Stimulated activated CD4-positive, alpha-beta T cell treated with anti-CD3 and anti-CD28 coated beads, Interleukin-12 subunit alpha, Interleukin-12 subunit beta, amount 100 ng/mL, for 48 hours (primary cell): Measurements from ENCODE around the gene SYK.
"Not testable (repeated sequence)": the region's sequence is repeated elsewhere in the genome, so short reads cannot be mapped to it uniquely, and the experiment has no call there.

ENCODE experiments used
- DNase-seq, 3 donors: peaks; one replicate each; pipeline ENCODE4 v3.0.0-alpha.2; 2020; ENCODE audit warnings: low read depth in 2 of 3, low spot score in 1 of 3

The SYK gene

DNA sequence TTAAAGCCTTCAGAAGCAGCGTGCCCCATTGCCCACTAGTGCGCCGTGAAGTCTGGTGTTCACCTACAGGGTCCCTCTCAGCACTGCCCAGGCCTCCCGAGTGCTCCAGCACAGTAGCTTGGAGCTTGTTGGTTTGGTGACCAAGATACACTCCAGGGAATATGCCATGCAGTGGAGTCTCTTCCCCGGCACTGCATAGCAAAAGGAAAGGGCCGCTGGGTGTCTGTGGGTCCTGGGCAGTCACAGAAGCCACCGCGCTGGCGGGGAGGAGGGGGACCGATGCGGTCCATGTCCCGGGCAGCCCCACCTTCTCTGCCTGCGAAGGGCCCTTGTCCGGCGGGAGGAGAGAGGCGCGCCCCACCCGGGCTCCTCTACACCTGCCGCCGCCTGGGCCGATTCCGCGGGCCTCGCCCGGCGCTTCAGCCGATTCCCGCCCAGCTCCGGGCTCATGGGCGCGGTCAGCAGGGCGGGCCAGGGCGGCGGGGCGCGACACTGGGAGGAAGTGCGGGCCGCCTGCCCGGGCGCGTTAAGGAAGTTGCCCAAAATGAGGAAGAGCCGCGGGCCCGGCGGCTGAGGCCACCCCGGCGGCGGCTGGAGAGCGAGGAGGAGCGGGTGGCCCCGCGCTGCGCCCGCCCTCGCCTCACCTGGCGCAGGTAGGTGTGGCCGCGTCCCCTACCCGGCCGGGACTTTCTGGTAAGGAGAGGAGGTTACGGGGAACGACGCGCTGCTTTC, at the start of gene SYK:
Gene SYK (plus strand): TSS at position 579 of the 732 bp plus-strand sequence. CDS start 42,080 bp downstream, outside the sequence.
- DNase-seq, result no peak

DNA sequence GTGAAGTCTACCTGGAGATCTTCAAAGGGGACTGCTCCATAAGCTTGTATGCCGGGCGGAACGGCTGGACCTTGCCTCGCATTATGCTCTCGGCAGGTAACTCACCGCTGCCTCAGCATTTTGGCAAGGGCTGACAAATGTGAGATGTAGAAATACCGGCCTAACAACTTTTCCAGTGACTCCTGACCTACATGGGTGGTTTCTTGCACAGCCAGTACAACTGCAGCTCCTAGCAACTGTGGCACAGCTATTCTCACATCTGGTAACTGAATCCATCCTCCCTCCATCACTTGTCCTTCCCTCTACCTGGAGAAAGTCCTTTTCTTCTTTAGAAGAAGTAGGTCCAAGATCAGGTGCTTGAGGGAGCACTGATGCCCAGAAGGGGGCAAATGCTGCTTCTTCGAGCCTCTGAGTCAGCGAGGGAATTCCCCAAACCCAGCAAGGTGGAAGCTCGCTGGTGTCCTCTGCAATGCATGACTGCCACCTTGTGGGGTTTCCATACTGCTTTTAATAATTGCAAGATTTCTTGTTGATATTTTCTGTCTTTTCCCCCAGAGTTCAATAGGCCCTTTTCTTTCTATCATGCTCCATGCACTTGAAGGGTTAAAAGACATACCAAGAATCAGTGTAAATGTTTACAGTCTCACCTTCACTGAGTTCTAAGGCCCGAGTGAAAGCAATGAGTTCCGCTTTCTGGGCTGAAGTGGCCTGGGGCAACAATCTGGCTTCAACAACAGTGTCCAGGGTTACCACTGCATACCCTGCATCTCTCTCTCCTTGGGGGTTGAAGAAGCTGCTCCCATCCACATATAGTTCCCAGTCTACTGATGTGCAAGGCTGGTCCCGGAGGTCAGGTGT, 45.9 kb upstream of the SYK start:
- DNase-seq, result peak; percentile 41 to 58 (median 54)

DNA sequence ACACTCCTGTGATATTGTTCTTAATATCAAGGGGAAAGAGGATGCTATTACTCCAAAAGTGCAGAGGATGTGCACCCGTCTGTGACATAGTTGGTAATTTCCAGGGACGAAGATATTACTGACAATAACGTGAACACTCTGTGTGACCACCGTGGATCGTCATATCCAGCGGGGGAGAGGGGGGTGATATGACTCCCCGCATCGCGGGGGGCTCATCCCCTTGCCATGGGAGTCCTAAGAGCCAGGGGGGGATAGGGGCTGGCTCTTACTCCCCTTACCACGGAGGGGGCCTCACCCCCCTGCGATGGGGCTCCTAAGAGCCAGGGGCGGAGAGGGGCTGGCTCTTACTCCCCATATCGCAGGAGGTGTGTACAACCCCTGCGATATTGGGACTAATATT, 41.0 kb upstream of the SYK start:
- DNase-seq, result not testable (repeated sequence)

DNA sequence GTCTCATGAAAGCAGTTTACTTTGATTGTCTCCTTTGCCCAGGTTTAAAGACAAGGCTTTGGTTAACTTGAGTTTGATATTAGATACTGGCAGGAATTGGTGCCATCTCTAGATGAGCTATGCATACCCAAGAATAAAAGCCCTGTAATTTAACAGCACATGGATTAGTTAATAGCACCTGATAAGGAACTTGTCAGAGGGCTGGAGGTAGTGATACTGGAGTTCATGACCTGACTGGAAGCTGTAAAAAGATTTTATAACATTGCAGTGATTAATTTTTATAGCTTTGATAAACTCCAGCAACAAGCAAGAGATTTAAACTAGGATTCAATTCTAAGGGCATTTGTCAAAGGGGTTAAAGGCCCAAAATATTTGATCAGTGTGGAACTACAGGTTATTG, 34.9 kb upstream of the SYK start:
- no peak for DNase-seq

DNA sequence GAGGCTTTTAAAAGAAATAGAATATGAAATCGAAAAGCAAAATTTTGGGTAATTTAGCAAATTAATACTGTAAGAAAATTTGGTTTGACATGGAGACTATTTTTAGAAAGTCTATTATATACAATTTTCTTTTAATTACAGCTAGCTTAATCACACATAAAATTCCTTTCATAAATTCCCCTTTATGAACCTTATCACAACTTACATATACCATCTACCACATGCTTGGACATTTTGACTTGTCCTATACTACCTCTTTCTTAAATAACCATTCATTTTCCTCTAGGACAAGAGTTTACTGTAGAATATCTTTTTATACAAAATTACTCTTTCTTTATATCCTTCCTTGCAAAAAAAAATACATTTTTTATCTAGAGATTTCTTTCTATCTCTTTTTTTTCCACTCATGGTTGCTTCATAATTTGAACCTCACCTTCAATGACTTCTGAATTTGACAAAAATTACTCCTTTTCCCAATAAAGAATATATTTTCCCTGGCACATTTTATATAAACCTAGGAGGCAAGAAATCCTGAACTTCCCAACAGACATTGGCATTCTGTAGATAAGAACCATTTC, 34.0 kb upstream of the SYK start:
- DNase-seq, result no peak

DNA sequence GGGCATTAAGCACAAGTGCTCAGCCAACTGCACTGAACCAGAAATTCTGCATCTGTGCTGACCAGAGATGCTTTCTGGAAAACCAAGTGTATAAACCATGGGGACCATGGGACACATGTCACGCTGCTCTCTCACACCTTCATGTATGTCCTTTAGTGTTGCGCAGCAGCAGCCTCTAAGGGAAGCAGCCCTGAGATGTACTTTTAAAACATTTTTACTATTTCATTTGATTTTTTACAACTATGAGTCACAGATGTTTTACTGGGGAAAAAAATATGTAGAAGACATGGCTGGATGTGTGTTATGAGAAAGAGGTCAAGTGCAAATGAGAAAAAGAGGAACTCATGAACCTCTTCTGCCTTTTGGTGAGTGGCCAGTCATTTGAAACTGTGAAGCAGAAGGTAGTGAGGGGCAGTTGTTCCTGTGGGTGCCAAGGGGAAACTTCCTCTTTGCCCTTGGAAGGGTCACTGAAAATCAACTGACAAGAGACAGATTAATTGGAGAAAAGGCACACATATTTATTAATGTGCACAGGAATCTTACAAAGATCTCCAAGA, 31.4 kb upstream of the SYK start:
- no peak for DNase-seq

DNA sequence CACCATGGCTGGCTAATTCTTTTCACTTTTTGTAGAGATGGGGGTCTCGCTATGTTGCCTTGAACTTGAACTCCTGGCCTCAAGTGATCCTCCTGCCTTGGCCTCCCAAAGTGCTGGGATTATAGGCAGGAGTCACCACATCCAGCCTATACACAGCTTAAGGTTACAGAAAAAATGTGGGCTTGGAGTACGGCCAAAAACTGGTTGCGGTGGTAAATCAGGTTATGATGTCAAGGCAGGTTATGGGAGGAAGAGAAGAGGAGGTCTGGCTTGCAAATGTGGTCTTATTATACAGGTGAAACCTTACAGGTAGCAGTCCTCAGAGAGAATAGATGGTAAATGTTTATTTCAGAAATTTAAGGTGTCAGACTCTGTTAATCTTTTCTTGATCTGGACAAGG, 30.7 kb upstream of the SYK start:
- no peak for DNase-seq

DNA sequence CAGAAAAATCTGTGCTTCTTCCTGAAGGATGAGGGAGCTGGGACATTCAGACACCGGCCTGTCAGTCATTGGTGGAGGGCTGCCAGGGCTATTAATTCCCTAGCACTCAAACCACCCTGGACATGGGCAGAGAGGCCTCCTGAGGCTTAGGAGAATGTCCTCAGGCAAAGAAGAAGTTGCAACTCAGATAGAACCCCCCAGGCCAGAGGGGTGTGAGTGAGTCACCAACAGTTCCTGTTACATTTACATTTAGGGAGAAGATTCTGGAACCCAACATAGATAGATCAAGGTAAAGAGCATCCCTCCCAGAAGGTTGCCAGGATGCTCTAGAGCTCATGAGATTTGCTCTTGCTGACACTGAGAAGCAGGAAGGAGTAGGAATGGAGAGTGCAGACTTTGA, 29.2 kb upstream of the SYK start:
- no peak for DNase-seq

DNA sequence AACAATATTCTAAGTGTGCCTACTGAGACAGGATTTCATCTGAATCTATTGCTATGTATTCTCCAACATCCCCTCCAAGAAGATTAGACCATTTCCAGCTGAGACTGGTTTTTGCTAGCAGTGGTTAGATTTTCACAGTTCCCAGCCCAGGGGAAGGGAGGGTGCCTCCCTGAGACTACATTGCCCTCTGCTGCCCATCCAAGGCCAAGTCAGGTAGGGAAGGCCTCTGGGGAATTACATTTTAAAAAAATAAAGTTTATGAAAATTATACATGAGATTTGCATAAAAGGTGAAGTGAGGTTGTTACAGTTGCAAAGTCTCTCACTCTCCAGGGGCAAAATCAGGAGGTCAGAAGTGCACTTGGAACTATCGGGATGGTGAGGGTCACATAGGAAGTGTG, 28.0 kb upstream of the SYK start:
- no peak for DNase-seq

DNA sequence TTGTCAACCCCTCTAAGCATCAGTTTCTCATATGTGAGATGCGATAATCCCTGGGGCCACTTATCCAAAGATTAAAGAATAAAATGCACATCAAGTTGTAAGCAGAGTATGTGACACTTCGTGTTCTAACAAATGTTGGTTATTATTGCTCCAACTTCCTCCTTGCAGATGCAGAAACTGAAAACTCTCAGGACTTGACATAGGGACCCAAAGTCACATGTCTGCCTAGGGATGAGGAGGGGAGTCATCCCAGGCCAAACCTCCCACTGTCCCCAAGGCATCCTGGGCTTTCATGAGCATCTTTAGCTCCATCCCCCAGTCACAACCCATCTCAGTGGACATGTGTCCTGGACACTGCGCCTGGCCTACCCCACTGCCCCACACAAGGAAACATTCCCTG, 27.5 kb upstream of the SYK start:
- DNase-seq, result no peak

DNA sequence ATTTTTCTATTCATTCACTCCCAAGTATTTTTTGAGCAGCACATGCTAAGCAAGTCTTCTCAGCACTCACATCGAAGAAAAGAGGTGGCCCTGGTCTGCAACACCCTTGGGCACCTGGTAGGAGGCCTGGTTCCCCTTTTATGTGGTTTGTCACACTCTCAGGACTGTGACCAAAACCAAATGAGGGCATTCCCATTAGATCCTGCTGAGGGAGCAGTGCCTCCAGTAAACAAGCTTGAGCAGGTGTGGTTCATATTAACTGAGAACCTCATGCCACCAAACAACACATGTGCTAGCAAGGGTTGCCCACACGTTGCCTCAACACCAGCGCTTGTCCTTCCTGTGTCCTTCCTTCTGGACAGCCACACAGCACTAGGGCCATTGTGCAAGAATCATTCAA, 26.9 kb upstream of the SYK start:
- DNase-seq, result no peak

DNA sequence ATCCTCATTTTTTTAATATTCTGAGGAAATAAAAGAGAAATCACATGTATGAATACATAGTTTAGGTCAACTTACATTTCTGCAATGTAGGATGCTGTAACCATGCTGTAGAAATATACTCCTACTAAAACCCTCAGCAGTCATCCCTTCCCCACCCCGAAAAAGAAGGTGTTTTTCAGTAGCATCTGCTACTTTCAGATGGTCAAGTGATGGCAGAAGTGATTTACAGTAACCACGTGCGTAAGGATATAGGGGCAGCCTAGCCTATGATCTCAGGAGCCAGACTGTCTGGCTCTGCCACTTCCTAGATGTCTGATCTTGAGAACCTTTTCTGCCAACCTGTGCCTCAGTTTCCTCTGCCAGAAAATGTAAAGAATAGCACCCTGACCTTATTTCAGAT, 26.0 kb upstream of the SYK start:
- no peak for DNase-seq

DNA sequence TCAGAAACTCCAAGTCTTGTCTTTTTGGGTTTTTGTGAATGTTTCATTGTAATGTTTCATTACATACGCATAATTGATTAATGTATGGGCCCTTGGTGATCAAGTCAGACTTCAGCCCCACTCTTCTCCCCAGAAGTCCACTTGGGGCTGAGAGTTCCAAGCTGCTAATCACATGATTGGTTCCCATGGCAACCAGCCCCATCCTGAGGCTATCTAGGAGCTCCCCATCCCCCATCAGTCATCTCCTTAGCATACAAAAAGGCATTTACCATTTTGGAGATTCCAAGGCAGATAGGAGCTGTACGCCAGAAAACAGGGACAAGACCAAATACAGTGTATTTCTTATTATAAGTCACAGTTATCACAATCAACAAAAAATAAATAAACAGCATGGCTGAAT, 22.9 kb upstream of the SYK start:
- no peak for DNase-seq

DNA sequence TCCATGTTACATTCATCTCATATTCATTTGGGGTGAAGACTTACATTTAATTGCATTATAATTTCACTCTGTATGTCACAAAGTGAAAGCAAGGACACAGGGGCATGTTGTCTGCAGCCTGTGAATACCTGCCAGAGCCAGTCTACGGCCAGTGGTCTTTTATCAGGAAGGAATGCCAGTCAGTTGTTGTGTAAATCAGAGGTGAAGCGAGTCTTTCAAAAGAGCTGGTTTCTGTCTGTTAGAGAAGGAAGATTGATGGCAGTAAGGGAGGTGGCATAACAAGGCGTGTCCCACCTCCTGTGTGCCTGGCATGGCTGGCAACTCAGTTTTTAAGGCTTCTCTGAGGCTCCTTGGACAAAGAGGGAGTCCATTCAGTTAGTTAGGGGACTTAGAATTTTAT, 18.1 kb upstream of the SYK start:
- DNase-seq, result no peak

DNA sequence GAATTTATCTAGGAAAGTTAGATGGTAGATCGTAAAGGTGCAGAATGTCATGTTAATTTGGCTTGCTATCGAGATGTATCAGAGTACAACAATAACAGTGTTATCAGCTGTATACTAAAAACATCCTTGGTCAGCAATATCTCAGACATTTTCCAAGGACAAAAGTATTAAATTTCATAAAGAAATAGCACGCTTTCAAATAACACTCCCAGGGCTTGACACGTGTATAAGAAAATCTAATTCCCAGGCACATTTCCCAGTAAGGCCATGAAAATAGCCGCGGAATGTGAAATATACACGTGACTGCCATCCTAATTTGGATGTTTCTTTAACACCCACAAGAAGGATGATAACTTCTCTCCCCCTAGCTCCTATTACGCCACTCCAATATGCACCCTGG, 17.7 kb upstream of the SYK start:
- no peak for DNase-seq

DNA sequence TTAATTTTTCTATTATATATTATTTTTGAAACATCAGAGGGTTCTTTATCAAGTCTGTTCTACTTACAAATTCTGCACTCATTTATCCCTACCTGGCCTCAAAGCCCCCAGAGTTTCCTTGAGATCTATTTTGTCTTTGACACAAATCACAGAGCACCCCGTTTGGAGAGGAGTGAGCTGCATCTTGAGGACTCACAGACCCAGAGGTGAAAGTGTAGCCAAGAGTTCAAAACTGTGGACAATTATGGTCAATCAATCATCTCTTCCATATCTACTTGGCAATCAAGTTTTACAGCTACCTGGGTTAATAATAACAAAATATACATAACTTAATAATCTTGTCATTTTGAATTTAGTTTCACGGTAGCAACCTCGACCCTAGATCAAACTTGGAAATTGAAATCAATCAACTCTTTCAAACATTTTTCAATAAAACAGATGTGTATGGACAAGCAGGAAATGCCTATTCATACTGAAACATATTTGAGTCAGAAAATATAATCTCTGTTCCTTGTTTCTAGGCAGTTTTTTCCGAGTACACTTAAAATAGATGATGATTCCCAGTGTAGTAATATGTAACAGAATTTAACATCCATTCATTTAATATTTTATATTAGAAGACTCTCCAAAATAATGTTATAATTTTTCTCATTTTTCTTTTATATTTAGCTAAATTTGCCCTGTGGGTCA, 13.7 kb upstream of the SYK start:
- no peak for DNase-seq

DNA sequence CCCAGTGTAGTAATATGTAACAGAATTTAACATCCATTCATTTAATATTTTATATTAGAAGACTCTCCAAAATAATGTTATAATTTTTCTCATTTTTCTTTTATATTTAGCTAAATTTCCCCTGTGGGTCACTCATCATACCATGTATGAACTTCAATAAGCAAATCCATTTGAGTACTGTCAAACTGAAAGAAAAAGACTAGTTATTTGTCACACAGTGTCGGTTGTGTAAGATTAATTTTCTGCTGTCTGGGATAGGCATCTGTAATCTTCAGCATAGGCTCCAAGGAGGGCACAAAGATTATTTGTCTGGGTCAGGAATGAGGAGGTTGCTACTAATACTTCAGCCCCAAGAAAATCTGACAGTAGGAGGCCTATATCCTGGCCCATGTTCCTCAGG, 13.1 kb upstream of the SYK start:
- DNase-seq, result not testable (repeated sequence)

DNA sequence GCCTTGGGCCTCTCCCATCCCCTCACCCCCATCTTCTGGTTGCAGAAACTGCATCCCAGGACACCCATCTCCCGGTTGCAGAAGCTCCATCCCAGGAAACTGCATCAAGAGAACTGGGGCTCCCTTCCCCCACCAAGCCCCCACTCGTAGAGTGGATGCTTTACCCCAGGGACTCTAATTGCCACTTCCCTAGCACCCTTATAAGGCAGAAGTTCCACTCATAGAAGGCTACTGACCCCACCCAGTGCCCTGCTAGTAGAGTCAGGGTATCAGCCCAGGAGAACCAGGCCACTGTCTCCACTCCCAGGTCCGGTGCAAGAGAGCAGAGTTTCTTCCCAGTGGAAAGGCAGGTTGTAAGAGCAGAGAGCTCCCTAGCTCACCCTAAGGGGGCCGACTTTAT, 12.2 kb upstream of the SYK start:
- no peak for DNase-seq

DNA sequence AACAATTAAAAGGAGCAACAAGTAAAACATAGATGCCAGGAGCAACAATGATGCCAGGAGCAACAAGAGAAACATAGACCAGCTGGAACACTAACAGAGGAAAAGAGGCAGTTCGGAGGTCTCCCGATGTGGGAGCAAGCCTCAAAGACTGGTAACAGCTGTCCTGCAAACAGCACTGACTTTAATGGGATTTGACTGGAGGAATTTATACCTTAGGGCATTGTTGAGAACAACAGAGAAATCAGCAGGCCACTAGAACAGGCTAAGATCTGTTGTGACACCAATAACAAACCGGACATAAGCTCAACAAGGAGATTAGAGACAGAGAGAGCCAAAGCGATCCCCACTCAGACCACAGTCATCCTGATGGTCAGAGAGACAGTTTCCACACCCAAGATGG, 11.8 kb upstream of the SYK start:
- DNase-seq, result no peak

DNA sequence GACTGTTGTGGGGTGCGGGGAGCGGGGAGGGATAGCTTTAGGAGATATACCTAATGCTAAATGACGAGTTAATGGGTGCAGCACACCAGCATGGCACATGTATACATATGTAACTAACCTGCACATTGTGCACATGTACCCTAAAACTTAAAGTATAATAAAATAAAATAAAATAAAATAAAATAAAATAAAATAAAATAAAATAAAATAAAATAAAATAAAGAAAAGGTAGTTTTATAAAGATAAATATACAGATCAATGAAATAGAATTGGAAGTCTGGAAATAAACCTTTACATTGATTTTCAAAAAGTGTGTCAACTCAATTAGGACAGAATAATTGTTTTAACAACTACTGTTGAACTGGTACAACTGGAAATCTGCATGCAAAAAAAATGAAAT, 8.6 kb upstream of the SYK start:
- DNase-seq, result not testable (repeated sequence)

DNA sequence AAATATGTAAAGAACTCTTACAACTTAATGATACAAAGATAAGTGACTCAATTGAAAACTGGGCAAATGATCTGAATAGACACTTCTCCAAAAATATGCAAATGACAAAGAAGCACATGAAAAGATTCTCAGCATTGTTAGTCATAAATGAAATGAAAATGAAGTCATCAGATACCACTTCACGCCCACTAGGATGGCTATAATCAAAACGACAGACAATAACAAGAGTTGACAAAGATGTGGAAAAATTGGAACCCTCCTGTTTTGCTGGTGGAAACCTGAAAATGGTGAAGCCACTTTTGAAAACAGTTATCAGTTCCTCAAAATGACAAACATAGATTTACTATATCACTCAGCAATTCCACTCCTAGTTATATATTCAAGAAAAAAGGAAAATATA, 7.9 kb upstream of the SYK start:
- DNase-seq, result no peak
